Testis (tissue), 2 donors: ENCODE results near the gene EZH2.

Experiments
- CTCF ChIP-seq, 3 experiments: fragments of 450-650 bp in 2 of 3; fragments of 200-600 bp in 1 of 3; sonication (generic) in 1 of 3; IDR thresholded peaks; one replicate each; pipeline ENCODE4 v1.5.1; 2016 to 2019; ENCODE audit warnings: antibody characterized with exemption in 3 of 3, mild to moderate bottlenecking in 2 of 3, moderate library complexity in 1 of 3
- POLR2A ChIP-seq: fragments of 450-650 bp; IDR thresholded peaks from one replicate; pipeline ENCODE4 v1.6.1; 2017; ENCODE audit warnings: antibody characterized with exemption, mild to moderate bottlenecking, moderate library complexity

- TF ChIP-seq CTCF (IDR thresholded peaks at IDR 0.05) (no peak), POLR2A (no peak)
Observed at GRCh38 chr7:148809856-148810255, 74.2 kb downstream of the EZH2 start.
